GM12872 (cell line): ENCODE results near the gene SLCO4A1.

Source experiments
- CTCF ChIP-seq: IDR thresholded peaks from 3 replicates; pipeline ENCODE4 v1.5.1; 2011; ENCODE audit warnings: low read depth, mild to moderate bottlenecking, low read length, moderate library complexity; ENCODE audit not compliant: insufficient read depth

The SLCO4A1 gene

GRCh38 chr20:62608218-62608565, 34.1 kb upstream of the SLCO4A1 start:
- TF ChIP-seq CTCF, result no peak

GRCh38 chr20:62609279-62609720, 33.0 kb upstream of the SLCO4A1 start:
- TF ChIP-seq CTCF, result no peak

GRCh38 chr20:62609811-62610757, 32.2 kb upstream of the SLCO4A1 start:
- TF ChIP-seq CTCF, result no peak

- TF ChIP-seq CTCF, result no peak
Measured at GRCh38 chr20:62611012-62611411, 31.3 kb upstream of the SLCO4A1 start.

GRCh38 chr20:62611819-62612218, 30.5 kb upstream of the SLCO4A1 start:
- no peak for TF ChIP-seq CTCF

GRCh38 chr20:62614085-62614960, 28.0 kb upstream of the SLCO4A1 start:
- TF ChIP-seq CTCF, result no peak
